ENCODE data around the gene RASGRF2.

RASGRF2 gene

GRCh38 chr5:81203729-81204128, 243.6 kb downstream of the RASGRF2 start:
- no peak for TF ChIP-seq CTCF (IDR thresholded peaks at IDR 0.05; ENCODE audit: low read depth, low read length)
- no peak for DNase-seq (ENCODE audit: low read depth in 2 of 2)
- H3K4me3 ChIP-seq (replicated peaks in 1 of 2; ENCODE audit: low read depth in 2 of 2, low read length in 2 of 2) = no peak overlapping the region

GRCh38 chr5:81204205-81204604, 244.0 kb downstream of the RASGRF2 start:
- H3K4me3 ChIP-seq (replicated peaks in 1 of 2; ENCODE audit: low read depth in 2 of 2, low read length in 2 of 2) = no peak overlapping the region
- TF ChIP-seq CTCF (IDR thresholded peaks at IDR 0.05; ENCODE audit: low read depth, low read length) = no peak
- no peak for DNase-seq (ENCODE audit: low read depth in 2 of 2)

GRCh38 chr5:81205058-81205457, 244.9 kb downstream of the RASGRF2 start:
- H3K4me3 ChIP-seq (replicated peaks in 1 of 2; ENCODE audit: low read depth in 2 of 2, low read length in 2 of 2) = no peak overlapping the region
- TF ChIP-seq CTCF (IDR thresholded peaks at IDR 0.05; ENCODE audit: low read depth, low read length) = no peak
- no peak for DNase-seq (ENCODE audit: low read depth in 2 of 2)

- peak; percentile 10 for TF ChIP-seq CTCF (IDR thresholded peaks at IDR 0.05; ENCODE audit: low read depth, low read length)
- peak; percentile 17 to 33 for DNase-seq (ENCODE audit: low read depth in 2 of 2)
These were observed 246.8 kb downstream of the RASGRF2 start for GRCh38 chr5:81207009-81207408.

GRCh38 chr5:81208904-81209303, 248.7 kb downstream of the RASGRF2 start:
- no peak overlapping the region for H3K4me3 ChIP-seq (replicated peaks in 1 of 2; ENCODE audit: low read depth in 2 of 2, low read length in 2 of 2)
- DNase-seq (ENCODE audit: low read depth in 2 of 2) = peak in 1 of 2 donors; percentile 25
- TF ChIP-seq CTCF (IDR thresholded peaks at IDR 0.05; ENCODE audit: low read depth, low read length) = no peak

More at GRCh38 chr5:81207009-81207408, 246.8 kb downstream of the RASGRF2 start:
- H3K4me3 ChIP-seq (replicated peaks in 1 of 2; ENCODE audit: low read depth in 2 of 2, low read length in 2 of 2) = no peak overlapping the region

GRCh38 chr5:81209386-81209785, 249.2 kb downstream of the RASGRF2 start:
- no peak for TF ChIP-seq CTCF (IDR thresholded peaks at IDR 0.05; ENCODE audit: low read depth, low read length)
- no peak for DNase-seq (ENCODE audit: low read depth in 2 of 2)
- no peak overlapping the region for H3K4me3 ChIP-seq (replicated peaks in 1 of 2; ENCODE audit: low read depth in 2 of 2, low read length in 2 of 2)

GRCh38 chr5:81209869-81210493, 249.8 kb downstream of the RASGRF2 start:
- H3K4me3 ChIP-seq (replicated peaks in 1 of 2; ENCODE audit: low read depth in 2 of 2, low read length in 2 of 2) = no peak overlapping the region
- TF ChIP-seq CTCF (IDR thresholded peaks at IDR 0.05; ENCODE audit: low read depth, low read length) = no peak
- DNase-seq (ENCODE audit: low read depth in 2 of 2) = no peak

Measured in cardiac fibroblast (primary cell).